Ovary (tissue), 3 donors: ENCODE data around the gene CPN2.

ENCODE experiments used
- EP300 ChIP-seq: sonication (generic); formaldehyde crosslinking; IDR thresholded peaks from one replicate; pipeline ENCODE4 v1.6.1; 2017; ENCODE audit warnings: antibody characterized with exemption
- TF ChIP-seq, protein P1 (sequence below), 3 donors: fragments of 450-650 bp in 2 of 3; fragments of 200-600 bp in 1 of 3; IDR thresholded peaks; one replicate each; pipeline versions ENCODE4 v1.5.1 to v1.8.0; 2016 to 2022; ENCODE audit warnings: antibody characterized with exemption in 3 of 3, mild to moderate bottlenecking in 1 of 3
- donor health status: DM: no; HTN: no; CAD: no.

DNA sequence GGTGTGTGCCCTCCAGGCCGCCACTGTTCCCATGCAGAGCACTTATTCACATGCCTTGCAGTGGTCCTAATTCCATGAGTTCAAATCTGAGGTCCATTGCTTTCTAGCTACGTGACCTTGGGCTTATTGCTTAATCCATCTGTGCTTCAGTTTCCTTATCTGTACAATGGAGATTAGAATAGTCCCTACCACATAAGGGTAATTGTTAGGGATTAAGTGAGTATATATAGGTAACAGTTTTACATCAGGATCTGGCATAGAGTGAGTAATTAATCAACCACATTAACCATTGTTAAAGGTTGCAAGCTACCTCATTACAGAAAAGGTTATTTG lies 7.6 kb downstream of the CPN2 start:
- no peak for TF ChIP-seq EP300
- TF ChIP-seq, protein P1, sequence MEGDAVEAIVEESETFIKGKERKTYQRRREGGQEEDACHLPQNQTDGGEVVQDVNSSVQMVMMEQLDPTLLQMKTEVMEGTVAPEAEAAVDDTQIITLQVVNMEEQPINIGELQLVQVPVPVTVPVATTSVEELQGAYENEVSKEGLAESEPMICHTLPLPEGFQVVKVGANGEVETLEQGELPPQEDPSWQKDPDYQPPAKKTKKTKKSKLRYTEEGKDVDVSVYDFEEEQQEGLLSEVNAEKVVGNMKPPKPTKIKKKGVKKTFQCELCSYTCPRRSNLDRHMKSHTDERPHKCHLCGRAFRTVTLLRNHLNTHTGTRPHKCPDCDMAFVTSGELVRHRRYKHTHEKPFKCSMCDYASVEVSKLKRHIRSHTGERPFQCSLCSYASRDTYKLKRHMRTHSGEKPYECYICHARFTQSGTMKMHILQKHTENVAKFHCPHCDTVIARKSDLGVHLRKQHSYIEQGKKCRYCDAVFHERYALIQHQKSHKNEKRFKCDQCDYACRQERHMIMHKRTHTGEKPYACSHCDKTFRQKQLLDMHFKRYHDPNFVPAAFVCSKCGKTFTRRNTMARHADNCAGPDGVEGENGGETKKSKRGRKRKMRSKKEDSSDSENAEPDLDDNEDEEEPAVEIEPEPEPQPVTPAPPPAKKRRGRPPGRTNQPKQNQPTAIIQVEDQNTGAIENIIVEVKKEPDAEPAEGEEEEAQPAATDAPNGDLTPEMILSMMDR (IDR thresholded peaks at IDR 0.05): no peak
